Gastroesophageal sphincter (tissue), 4 donors: ENCODE measurements around the gene ANAPC2. TPM values are rescaled to one million over a fixed set of nuclear protein-coding genes. Genes with fewer than 3 reads are reported as not detected.
A peak's percentile ranks its signal among the peaks of the same experiment; 100 is the strongest.

ENCODE experiments used
- ATAC-seq: fragments of 150-250 bp; one replicate; pipeline ENCODE4 v1.9.1; 2016; ENCODE audit warnings: mild to moderate bottlenecking, moderate library complexity
- H3K27ac ChIP-seq, 4 donors: fragments of 200-600 bp; sonication (generic) in 3 of 4; 1 replicate in 3 of 4; 2 replicates in 1 of 4; pipeline ENCODE4 v1.5.1; 2016 to 2019
- H3K27me3 ChIP-seq: fragments of 200-600 bp; sonication (generic); one replicate; pipeline ENCODE4 v1.5.1; 2019
- H3K36me3 ChIP-seq, 2 donors: fragments of 200-600 bp; sonication (generic); one replicate each; pipeline ENCODE4 v1.5.1; 2019; ENCODE audit warnings: control low read depth in 1 of 2
- H3K4me1 ChIP-seq, 3 donors: fragments of 200-600 bp; sonication (generic); 1 replicate in 2 of 3; 2 replicates in 1 of 3; pipeline ENCODE4 v1.5.1; 2016 to 2019; ENCODE audit warnings: control low read depth in 2 of 3
- H3K4me3 ChIP-seq, 2 donors: fragments of 200-600 bp; sonication (generic); one replicate each; pipeline ENCODE4 v1.5.1; 2019; ENCODE audit warnings: mild to moderate bottlenecking in 1 of 2, moderate library complexity in 1 of 2
- H3K9me3 ChIP-seq, 3 donors: fragments of 200-600 bp; sonication (generic); one replicate each; pipeline ENCODE4 v1.5.1; 2017 to 2019; ENCODE audit warnings: control low read depth in 2 of 3
- EP300 ChIP-seq: sonication (generic); formaldehyde crosslinking; IDR thresholded peaks from one replicate; pipeline ENCODE4 v1.6.1; 2017; ENCODE audit warnings: antibody characterized with exemption, mild to moderate bottlenecking
- POLR2A ChIP-seq, 2 donors: fragments of 450-650 bp; IDR thresholded peaks; one replicate each; pipeline ENCODE4 v1.6.1; 2017; ENCODE audit warnings: antibody characterized with exemption in 2 of 2, mild to moderate bottlenecking in 2 of 2, moderate library complexity in 1 of 2
- POLR2AphosphoS5 ChIP-seq: sonication (generic); formaldehyde crosslinking; IDR thresholded peaks from one replicate; pipeline ENCODE4 v1.6.1; 2017; ENCODE audit warnings: antibody characterized with exemption
- WGBS, 2 donors: methylation state at CpG; one replicate each; pipeline ENCODE4 v1.1.5; 2018; ENCODE audit warnings: low coverage in 1 of 2; 5-methylcytosine and 5-hydroxymethylcytosine counted together
- total RNA-seq, 4 donors: library from RNA; depleted of rRNA; stranded (reverse); fragments of >200 nt; gene quantifications; one replicate each; pipeline ENCODE4 v1.1.0, GENCODE V29; 2016
- TF ChIP-seq, protein P1 (sequence below), 4 experiments: fragments of 200-600 bp in 2 of 4; fragments of 450-650 bp in 2 of 4; sonication (generic) in 1 of 4; IDR thresholded peaks; one replicate each; pipeline ENCODE4 v1.5.1; 2017 to 2019; ENCODE audit warnings: antibody characterized with exemption in 4 of 4, mild to moderate bottlenecking in 2 of 4, moderate library complexity in 2 of 4

ANAPC2 gene
- total RNA-seq, 4 donors from 2014 or later: 11.9 to 32.1 (median 23.7) TPM

DNA sequence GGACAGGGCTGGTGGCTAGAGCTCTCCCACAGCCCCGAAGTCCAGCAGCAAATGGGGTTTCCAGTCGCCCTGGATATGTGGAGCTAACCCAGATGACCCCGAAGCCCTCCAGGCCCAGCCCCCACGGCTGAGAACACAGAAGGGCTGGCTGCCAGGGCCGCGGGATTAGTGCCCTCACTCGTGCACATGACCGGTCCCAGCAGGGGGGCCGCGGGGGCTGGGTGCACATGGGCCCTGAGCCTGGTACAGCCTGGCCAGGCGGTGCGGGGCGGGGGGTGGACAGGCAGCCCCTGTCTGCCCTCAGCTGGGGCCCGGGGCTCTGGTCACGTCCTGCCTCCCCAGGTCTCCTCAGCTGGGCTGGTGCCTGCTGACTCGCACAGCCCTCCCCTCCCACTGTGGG is 6.0 kb upstream of the ANAPC2 start:
- Histone ChIP-seq H3K27me3 (no peaks in the 10 kb centered on the region), H3K4me1 (peaks cover 5 to 81% (median 23%) of the 10 kb centered on the region in 3 donors), H3K9me3 (no peaks in the 10 kb centered on the region), H3K4me3 (no peak overlapping the region), H3K27ac (no peak overlapping the region), H3K36me3 (peaks cover 0 to 26% of the 10 kb centered on the region in 2 donors)
- ATAC-seq: no peak
- TF ChIP-seq EP300: no peak
- TF ChIP-seq, protein P1, sequence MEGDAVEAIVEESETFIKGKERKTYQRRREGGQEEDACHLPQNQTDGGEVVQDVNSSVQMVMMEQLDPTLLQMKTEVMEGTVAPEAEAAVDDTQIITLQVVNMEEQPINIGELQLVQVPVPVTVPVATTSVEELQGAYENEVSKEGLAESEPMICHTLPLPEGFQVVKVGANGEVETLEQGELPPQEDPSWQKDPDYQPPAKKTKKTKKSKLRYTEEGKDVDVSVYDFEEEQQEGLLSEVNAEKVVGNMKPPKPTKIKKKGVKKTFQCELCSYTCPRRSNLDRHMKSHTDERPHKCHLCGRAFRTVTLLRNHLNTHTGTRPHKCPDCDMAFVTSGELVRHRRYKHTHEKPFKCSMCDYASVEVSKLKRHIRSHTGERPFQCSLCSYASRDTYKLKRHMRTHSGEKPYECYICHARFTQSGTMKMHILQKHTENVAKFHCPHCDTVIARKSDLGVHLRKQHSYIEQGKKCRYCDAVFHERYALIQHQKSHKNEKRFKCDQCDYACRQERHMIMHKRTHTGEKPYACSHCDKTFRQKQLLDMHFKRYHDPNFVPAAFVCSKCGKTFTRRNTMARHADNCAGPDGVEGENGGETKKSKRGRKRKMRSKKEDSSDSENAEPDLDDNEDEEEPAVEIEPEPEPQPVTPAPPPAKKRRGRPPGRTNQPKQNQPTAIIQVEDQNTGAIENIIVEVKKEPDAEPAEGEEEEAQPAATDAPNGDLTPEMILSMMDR (IDR thresholded peaks at IDR 0.05): no peak
- no peak for TF ChIP-seq POLR2A (IDR thresholded peaks at IDR 0.05)
- TF ChIP-seq POLR2AphosphoS5: no peak
- WGBS, 2 donors: no CpG with 5 or more reads among the region's 16 CpGs

DNA sequence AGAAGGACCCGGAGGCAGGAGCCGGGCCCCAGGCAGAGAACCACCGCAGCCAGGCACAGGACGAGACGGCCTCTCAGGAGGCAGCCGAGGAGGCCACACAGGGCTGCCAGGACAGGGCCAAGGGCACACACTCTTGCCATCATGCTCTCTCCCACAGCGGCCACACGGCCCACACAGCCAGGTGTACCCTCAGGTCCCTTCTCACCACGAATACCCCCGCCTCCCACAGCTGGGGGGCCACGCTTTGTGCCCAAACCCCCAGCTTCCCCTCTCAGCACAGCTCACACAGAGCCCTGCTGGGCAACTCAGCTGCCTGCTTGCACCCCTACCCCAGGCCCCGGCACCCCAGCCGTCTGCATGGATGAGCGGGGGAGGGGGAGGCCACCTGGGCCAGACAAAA is 5.4 kb upstream of the ANAPC2 start:
- H3K36me3 ChIP-seq: peaks cover 0 to 26% of the 10 kb centered on the region in 2 donors
- no peak for ATAC-seq
- H3K9me3 ChIP-seq: no peaks in the 10 kb centered on the region
- no peak overlapping the region for H3K4me3 ChIP-seq
- H3K4me1 ChIP-seq: peaks cover 6 to 81% (median 20%) of the 10 kb centered on the region in 3 donors
- TF ChIP-seq EP300 (no peak), POLR2AphosphoS5 (no peak), POLR2A (IDR thresholded peaks at IDR 0.05) (no peak)
- TF ChIP-seq, protein P1 (IDR thresholded peaks at IDR 0.05): no peak
- H3K27ac ChIP-seq: no peak overlapping the region
- WGBS, 2 donors: 90% methylated on average over 2 of the region's 14 CpGs; no CpG with 5 or more reads in 1 of the 2 donors
- H3K27me3 ChIP-seq: no peaks in the 10 kb centered on the region

GRCh38 chr9:137192859-137193258 is 4.5 kb upstream of the ANAPC2 start:
- Histone ChIP-seq H3K27ac (peak overlapping the region in 1 of 4 donors; percentile 14), H3K9me3 (no peaks in the 10 kb centered on the region), H3K4me3 (no peak overlapping the region), H3K4me1 (peaks cover 6 to 74% (median 14%) of the 10 kb centered on the region in 3 donors), H3K27me3 (no peaks in the 10 kb centered on the region), H3K36me3 (peaks cover 0 to 26% of the 10 kb centered on the region in 2 donors)
- no peak for ATAC-seq
- no CpG with 5 or more reads among the region's 2 CpGs for WGBS, 2 donors
- TF ChIP-seq POLR2AphosphoS5: no peak
- TF ChIP-seq, protein P1 (IDR thresholded peaks at IDR 0.05): no peak

GRCh38 chr9:137192448-137192780 is 4.1 kb upstream of the ANAPC2 start:
- no peaks in the 10 kb centered on the region for H3K9me3 ChIP-seq
- peaks cover 6 to 74% (median 19%) of the 10 kb centered on the region in 3 donors for H3K4me1 ChIP-seq
- no peak for ATAC-seq
- H3K4me3 ChIP-seq: no peak overlapping the region
- no peaks in the 10 kb centered on the region for H3K27me3 ChIP-seq
- H3K36me3 ChIP-seq: peaks cover 0 to 26% of the 10 kb centered on the region in 2 donors
- 67 to 69% methylated on average over 1 to 3 of the region's 10 CpGs for WGBS, 2 donors
- no peak for TF ChIP-seq EP300
- TF ChIP-seq POLR2A (IDR thresholded peaks at IDR 0.05): no peak
- TF ChIP-seq, protein P1 (IDR thresholded peaks at IDR 0.05): no peak
- TF ChIP-seq POLR2AphosphoS5: no peak
- H3K27ac ChIP-seq: peak overlapping the region in 1 of 4 donors; percentile 14

DNA sequence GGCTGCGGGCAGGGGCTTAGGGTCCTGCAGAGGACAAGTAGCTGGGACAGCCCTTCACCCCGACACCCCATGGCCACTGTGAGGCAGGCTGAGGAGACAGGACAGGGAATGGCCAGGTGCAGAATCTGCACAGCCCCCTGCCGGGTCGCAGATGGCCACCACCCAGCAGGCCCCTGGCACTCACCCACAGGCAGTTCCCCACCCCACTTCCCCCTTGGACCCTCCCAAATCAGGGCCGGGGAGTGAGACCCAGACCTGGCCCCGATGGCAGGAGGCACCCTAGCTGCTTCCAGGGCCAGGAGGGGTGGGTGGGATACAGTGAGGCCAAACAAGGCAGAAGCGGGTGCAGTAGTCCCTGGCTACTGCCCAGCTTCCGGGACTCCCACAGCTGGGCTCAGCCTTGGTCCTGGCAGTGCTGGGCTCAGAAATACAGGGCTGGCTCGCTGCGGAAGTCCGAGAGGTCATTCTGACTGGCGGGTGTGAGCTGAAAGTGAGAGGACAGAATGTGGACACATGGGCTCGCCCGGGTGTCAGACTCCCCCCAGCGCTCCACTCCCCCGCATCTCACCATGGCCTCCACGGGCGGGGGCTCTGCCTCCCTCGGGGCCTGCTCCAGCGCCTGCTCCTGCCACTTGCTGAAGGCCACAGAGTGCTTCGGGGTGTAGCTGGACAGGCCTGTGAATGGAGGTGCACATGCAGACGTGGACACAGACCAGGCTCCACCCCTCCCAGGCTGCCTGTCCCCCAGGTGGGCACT is 3.5 kb upstream of the ANAPC2 start:
- TF ChIP-seq, protein P1 (IDR thresholded peaks at IDR 0.05): no peak
- TF ChIP-seq EP300: no peak
- no peak for TF ChIP-seq POLR2AphosphoS5
- no peak for TF ChIP-seq POLR2A (IDR thresholded peaks at IDR 0.05)
- Histone ChIP-seq H3K4me3 (no peak overlapping the region), H3K4me1 (peaks cover 6 to 74% (median 24%) of the 10 kb centered on the region in 3 donors), H3K9me3 (no peaks in the 10 kb centered on the region), H3K27ac (peak overlapping the region in 2 of 4 donors; percentile 16 to 97), H3K36me3 (peaks cover 0 to 26% of the 10 kb centered on the region in 2 donors), H3K27me3 (no peaks in the 10 kb centered on the region)
- no CpG with 5 or more reads among the region's 22 CpGs for WGBS, 2 donors
- ATAC-seq: no peak
